Neutrophil (primary cell): ENCODE measurements around the gene ATRIP.

Source experiments
- H3K27ac ChIP-seq: fragments of 200-600 bp; sonication (generic); 2 replicates; pipeline ENCODE4 v1.5.1; 2016; ENCODE audit warnings: mild to moderate bottlenecking, moderate library complexity
- H3K27me3 ChIP-seq: fragments of 200-600 bp; sonication (generic); 2 replicates; pipeline ENCODE4 v1.6.0; 2016; ENCODE audit warnings: mild to moderate bottlenecking
- H3K36me3 ChIP-seq: fragments of 200-600 bp; sonication (generic); 2 replicates; pipeline ENCODE4 v1.5.1; 2017
- H3K4me1 ChIP-seq, 2 experiments: fragments of 200-600 bp in 1 of 2; sonication (generic) in 1 of 2; 1 replicate in 1 of 2; 2 replicates in 1 of 2; pipeline versions ENCODE4 v1.5.1 to v1.6.1; 2013 to 2016; ENCODE audit warnings: low read depth in 1 of 2, low read length in 1 of 2, mild to moderate bottlenecking in 1 of 2, moderate library complexity in 1 of 2; ENCODE audit not compliant: control insufficient read depth in 1 of 2, insufficient read depth in 1 of 2
- H3K4me3 ChIP-seq, 2 experiments: fragments of 200-600 bp in 1 of 2; sonication (generic) in 1 of 2; 1 replicate in 1 of 2; 2 replicates in 1 of 2; pipeline ENCODE4 v1.5.1; 2013 to 2016; ENCODE audit warnings: low read depth in 1 of 2, low read length in 1 of 2, mild to moderate bottlenecking in 1 of 2, moderate library complexity in 1 of 2
- H3K9me3 ChIP-seq: fragments of 200-600 bp; sonication (generic); 2 replicates; pipeline ENCODE4 v1.5.1; 2016
- TF ChIP-seq, protein P1 (sequence below): fragments of 200-600 bp; sonication (generic); IDR thresholded peaks from 2 replicates; pipeline ENCODE4 v1.5.1; 2016; ENCODE audit warnings: antibody characterized with exemption

The ATRIP gene

GRCh38 chr3:48493203-48493501, 46.6 kb downstream of the ATRIP start:
- Histone ChIP-seq H3K4me1 (no peaks in the 10 kb centered on the region), H3K27me3 (no peaks in the 10 kb centered on the region), H3K36me3 (peaks cover 6% of the 10 kb centered on the region), H3K4me3 (no peak overlapping the region), H3K27ac (no peak overlapping the region), H3K9me3 (no peaks in the 10 kb centered on the region)
- TF ChIP-seq, protein P1, sequence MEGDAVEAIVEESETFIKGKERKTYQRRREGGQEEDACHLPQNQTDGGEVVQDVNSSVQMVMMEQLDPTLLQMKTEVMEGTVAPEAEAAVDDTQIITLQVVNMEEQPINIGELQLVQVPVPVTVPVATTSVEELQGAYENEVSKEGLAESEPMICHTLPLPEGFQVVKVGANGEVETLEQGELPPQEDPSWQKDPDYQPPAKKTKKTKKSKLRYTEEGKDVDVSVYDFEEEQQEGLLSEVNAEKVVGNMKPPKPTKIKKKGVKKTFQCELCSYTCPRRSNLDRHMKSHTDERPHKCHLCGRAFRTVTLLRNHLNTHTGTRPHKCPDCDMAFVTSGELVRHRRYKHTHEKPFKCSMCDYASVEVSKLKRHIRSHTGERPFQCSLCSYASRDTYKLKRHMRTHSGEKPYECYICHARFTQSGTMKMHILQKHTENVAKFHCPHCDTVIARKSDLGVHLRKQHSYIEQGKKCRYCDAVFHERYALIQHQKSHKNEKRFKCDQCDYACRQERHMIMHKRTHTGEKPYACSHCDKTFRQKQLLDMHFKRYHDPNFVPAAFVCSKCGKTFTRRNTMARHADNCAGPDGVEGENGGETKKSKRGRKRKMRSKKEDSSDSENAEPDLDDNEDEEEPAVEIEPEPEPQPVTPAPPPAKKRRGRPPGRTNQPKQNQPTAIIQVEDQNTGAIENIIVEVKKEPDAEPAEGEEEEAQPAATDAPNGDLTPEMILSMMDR: no peak

DNA sequence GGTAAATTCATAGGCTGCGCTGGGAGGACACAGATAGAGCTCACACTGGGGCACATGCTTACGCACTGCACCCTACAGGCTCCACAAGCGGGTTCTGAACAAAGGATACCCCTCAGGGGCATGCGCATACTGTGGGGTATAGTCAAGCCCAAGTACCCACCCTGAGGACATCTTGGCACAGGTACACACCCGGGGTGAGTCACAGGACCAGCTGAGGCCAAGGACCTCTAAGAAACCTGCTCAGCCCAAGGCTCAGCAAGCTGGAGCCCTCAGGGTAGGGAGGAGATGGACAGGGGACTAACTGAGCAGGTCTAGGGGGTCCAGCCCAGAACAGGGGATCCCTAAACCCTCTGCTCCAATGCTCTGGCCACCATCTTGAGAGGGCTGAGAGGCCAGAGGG, 54.1 kb downstream of the ATRIP start:
- Histone ChIP-seq H3K4me1 (peaks cover 26 to 28% of the 10 kb centered on the region in 2 experiments), H3K9me3 (no peaks in the 10 kb centered on the region), H3K36me3 (peaks cover 6% of the 10 kb centered on the region), H3K27ac (no peak overlapping the region), H3K27me3 (peaks cover 31% of the 10 kb centered on the region), H3K4me3 (no peak overlapping the region)
- TF ChIP-seq, protein P1: no peak

GRCh38 chr3:48501196-48501595, 54.7 kb downstream of the ATRIP start:
- TF ChIP-seq, protein P1: no peak
- no peak overlapping the region for H3K4me3 ChIP-seq
- peaks cover 3% of the 10 kb centered on the region for H3K36me3 ChIP-seq

GRCh38 chr3:48502121-48502520, 55.6 kb downstream of the ATRIP start:
- no peaks in the 10 kb centered on the region for H3K36me3 ChIP-seq
- peaks cover 43% of the 10 kb centered on the region for H3K27me3 ChIP-seq
- TF ChIP-seq, protein P1: no peak
- H3K27ac ChIP-seq: peak overlapping the region; percentile 78
- H3K4me3 ChIP-seq: peak overlapping the region in 1 of 2 experiments; percentile 84
- no peaks in the 10 kb centered on the region for H3K9me3 ChIP-seq
- H3K4me1 ChIP-seq: peaks cover 26 to 28% of the 10 kb centered on the region in 2 experiments

More at GRCh38 chr3:48501196-48501595, 54.7 kb downstream of the ATRIP start:
- no peak overlapping the region for H3K27ac ChIP-seq
- H3K4me1 ChIP-seq: peaks cover 26 to 28% of the 10 kb centered on the region in 2 experiments
- H3K9me3 ChIP-seq: no peaks in the 10 kb centered on the region
- H3K27me3 ChIP-seq: peaks cover 36% of the 10 kb centered on the region

GRCh38 chr3:48502728-48503168, 56.2 kb downstream of the ATRIP start:
- Histone ChIP-seq H3K4me1 (peaks cover 26 to 28% of the 10 kb centered on the region in 2 experiments), H3K9me3 (no peaks in the 10 kb centered on the region), H3K4me3 (peak overlapping the region; percentile 84 to 88), H3K27ac (peak overlapping the region; percentile 78), H3K27me3 (peaks cover 48% of the 10 kb centered on the region), H3K36me3 (no peaks in the 10 kb centered on the region)
- TF ChIP-seq, protein P1: no peak
